ENCODE results near the gene RETN.

RETN gene

DNA sequence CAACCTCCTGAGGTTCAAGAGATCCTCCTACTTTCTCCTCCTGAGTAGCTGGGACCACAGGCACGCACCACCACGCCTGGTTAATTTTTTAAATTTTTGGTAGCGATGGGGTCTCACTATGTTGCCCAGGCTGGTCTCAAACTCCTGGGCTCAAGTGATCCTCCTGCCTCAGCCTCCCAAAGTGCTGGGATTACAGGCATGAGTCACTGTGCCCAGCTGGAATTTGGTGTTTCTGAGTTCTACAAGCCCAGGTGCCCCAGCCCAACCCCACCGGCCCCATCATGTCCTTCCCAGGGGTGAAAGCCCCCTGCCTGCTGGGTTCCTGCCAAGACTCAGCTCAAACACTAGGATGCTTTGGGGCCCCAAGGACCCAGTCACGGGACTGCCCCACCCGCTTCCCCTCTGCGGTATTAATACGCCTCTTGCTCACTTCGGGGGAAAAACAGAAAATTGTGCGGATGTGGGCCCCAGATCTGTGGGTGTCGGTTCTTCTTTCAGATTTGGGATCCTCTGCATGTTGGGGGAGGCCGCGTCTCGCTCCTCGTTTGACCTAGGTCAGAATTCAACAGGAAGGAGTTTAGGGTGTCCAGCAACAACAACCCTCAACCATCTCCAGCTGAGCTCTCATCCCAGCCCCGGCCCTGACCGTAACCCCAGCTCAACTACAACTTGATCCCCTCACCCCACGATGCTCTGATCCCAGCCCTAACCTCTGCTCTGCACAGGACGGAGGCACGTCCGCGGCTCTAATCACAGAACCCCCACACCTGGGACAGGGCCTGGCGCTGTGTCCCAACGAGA lies 36.7 kb downstream of the RETN start:
- H3K4me3 ChIP-seq (ENCODE audit: low read depth, low read length), result no peak overlapping the region
- TF ChIP-seq POLR2A (IDR thresholded peaks at IDR 0.05; ENCODE audit: extremely low read depth, insufficient read length) (no peak), MYC (IDR thresholded peaks at IDR 0.05; ENCODE audit: low read depth, low read length) (no peak)
- TF ChIP-seq, protein P1, sequence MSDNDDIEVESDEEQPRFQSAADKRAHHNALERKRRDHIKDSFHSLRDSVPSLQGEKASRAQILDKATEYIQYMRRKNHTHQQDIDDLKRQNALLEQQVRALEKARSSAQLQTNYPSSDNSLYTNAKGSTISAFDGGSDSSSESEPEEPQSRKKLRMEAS (IDR thresholded peaks at IDR 0.05; ENCODE audit: low read depth, low read length), result no peak
- TF ChIP-seq, protein P2, sequence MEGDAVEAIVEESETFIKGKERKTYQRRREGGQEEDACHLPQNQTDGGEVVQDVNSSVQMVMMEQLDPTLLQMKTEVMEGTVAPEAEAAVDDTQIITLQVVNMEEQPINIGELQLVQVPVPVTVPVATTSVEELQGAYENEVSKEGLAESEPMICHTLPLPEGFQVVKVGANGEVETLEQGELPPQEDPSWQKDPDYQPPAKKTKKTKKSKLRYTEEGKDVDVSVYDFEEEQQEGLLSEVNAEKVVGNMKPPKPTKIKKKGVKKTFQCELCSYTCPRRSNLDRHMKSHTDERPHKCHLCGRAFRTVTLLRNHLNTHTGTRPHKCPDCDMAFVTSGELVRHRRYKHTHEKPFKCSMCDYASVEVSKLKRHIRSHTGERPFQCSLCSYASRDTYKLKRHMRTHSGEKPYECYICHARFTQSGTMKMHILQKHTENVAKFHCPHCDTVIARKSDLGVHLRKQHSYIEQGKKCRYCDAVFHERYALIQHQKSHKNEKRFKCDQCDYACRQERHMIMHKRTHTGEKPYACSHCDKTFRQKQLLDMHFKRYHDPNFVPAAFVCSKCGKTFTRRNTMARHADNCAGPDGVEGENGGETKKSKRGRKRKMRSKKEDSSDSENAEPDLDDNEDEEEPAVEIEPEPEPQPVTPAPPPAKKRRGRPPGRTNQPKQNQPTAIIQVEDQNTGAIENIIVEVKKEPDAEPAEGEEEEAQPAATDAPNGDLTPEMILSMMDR (IDR thresholded peaks at IDR 0.05; ENCODE audit: low read depth, low read length), result no peak
- peak; percentile 43 for DNase-seq (ENCODE audit: low read depth)

DNA sequence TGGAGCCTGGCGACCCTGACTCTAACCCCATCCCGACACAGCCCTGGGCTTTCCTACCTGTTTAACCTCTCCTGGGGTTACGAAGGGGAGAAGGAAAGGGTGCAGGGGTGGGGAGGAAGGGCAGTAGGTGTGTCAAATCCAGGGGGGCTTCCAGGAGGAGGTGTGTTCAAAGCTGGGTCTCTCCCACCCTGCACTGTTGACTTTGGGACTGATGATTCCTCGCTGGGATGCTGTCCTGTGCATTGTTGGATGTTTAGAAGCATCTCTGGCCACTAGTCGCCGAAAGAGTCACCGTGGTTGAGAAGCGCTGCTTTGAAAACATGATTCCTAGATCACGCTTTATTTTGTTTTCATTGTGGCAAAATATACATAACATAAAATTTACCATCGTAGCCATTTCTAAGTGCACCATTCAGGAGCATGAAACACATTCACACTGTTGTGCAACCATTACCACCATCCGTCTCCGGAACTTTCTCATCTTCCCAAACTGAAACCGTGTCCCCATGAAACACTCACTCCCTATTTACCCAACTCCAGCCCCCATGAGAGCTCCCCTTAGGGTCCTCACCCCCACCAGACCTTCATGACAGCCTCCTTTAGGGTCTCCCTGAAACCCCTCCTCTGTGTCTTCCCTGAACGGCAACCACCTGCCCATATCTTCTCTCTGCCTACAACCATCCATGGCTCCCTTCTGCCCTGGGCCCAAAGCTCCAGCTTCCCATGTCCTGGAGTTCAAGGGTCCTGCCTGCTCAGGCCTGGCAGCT lies 37.5 kb downstream of the RETN start:
- H3K4me3 ChIP-seq (ENCODE audit: low read depth, low read length), result no peak overlapping the region
- no peak for DNase-seq (ENCODE audit: low read depth)
- no peak for TF ChIP-seq MYC (IDR thresholded peaks at IDR 0.05; ENCODE audit: low read depth, low read length)
- TF ChIP-seq, protein P1 (IDR thresholded peaks at IDR 0.05; ENCODE audit: low read depth, low read length), result no peak

DNA sequence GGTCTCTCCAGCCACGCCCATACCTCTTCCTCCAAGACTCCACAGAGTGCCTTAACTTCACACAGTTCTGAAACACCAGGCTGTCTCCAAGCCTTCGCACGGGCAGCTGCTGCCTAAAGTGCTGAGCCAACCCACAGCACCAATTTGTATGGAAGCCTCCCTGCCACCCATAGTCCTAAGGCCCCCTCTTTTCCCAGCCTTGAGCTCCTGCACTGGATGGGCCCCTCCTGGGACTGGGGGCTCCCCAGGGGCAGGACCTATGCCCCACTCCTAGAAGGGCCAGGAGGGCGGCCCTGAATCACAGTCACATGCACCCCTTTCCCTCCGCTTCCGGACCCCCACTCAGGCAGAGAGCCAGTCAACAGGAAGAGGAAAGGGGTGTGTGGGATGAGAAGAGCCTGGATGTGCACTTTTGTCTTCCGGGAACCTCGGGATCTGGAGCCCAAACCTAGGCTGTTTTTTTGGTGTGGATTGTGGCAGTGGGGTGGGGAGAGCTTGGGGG lies 38.2 kb downstream of the RETN start:
- no peak overlapping the region for H3K4me3 ChIP-seq (ENCODE audit: low read depth, low read length)
- no peak for DNase-seq (ENCODE audit: low read depth)
- no peak for TF ChIP-seq POLR2A (IDR thresholded peaks at IDR 0.05; ENCODE audit: extremely low read depth, insufficient read length)
- TF ChIP-seq MYC (IDR thresholded peaks at IDR 0.05; ENCODE audit: low read depth, low read length), result no peak
- TF ChIP-seq, protein P1 (IDR thresholded peaks at IDR 0.05; ENCODE audit: low read depth, low read length), result no peak
- TF ChIP-seq, protein P2 (IDR thresholded peaks at IDR 0.05; ENCODE audit: low read depth, low read length), result no peak

DNA sequence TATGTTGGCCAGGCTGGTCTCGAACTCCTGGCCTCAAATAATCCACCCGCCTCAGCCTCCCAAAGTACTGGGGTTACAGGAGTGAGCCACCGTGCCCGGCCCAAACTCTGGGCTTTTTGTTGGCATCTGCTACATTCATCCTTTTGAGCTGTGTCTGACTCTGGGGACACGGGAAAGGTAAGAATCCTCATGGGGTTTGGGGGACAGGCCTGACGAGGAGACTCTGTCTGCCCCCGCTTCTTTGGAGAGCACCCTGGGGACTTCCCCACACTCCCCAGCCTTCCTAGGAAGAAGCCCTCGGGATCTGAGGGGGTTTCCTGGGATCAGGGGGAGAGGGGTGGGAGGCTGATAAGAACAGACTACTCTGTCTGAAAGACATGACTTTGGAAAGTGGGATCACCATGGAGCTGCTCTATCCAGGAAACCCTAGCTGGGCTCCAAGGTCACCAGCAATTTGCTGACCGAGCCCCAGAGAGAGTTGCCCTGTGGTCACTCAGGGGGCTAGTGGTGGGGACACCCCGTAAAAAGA lies 41.1 kb downstream of the RETN start:
- TF ChIP-seq, protein P1 (IDR thresholded peaks at IDR 0.05; ENCODE audit: low read depth, low read length), result no peak
- no peak for DNase-seq (ENCODE audit: low read depth)
- H3K4me3 ChIP-seq (ENCODE audit: low read depth, low read length), result no peak overlapping the region

DNA sequence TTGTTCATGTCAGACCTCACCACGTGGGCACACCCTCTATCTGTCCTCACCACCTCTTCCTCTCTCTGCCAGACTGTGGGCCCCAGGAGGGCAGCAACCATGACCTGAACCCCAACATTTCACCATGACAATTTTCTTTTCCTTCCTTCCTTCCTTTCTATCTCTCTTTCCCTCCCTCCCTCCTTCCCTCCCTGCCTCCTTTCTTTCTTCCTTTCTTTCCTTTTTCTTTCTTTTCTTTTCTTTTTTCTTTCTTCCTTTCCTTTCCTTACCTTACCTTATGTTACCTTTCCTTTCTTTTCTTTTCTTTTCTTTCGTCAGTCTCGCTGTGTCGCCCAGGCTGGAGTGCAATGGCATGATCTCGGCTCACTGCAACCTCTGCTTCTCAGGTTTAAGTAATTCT lies 41.8 kb downstream of the RETN start:
- no peak for DNase-seq (ENCODE audit: low read depth)
- TF ChIP-seq, protein P1 (IDR thresholded peaks at IDR 0.05; ENCODE audit: low read depth, low read length), result no peak
- TF ChIP-seq, protein P2 (IDR thresholded peaks at IDR 0.05; ENCODE audit: low read depth, low read length), result no peak
- TF ChIP-seq POLR2A (IDR thresholded peaks at IDR 0.05; ENCODE audit: extremely low read depth, insufficient read length) (no peak), MYC (IDR thresholded peaks at IDR 0.05; ENCODE audit: low read depth, low read length) (no peak)
- no peak overlapping the region for H3K4me3 ChIP-seq (ENCODE audit: low read depth, low read length)

DNA sequence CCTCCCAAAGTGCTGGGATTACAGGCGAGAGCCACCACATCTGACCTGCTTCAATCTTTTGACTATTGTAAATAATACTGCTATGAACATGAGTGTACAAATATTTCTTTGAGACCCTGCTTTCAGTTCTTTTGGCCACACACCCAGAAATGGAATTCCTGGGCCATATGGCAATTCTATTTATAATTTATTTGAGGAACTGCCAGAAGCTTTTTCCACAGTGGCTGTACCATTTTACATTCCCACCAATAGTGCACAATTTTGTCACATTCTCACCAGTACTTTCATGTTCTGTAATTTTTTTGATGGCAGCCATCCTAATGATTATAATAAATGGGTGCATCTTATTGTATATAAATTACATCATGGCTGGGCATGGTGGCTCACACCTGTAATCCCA lies 46.8 kb downstream of the RETN start:
- DNase-seq (ENCODE audit: low read depth), result no peak
- H3K4me3 ChIP-seq (ENCODE audit: low read depth, low read length), result no peak overlapping the region
- TF ChIP-seq POLR2A (IDR thresholded peaks at IDR 0.05; ENCODE audit: extremely low read depth, insufficient read length) (no peak), MYC (IDR thresholded peaks at IDR 0.05; ENCODE audit: low read depth, low read length) (no peak)
- TF ChIP-seq, protein P1 (IDR thresholded peaks at IDR 0.05; ENCODE audit: low read depth, low read length), result no peak
- TF ChIP-seq, protein P2 (IDR thresholded peaks at IDR 0.05; ENCODE audit: low read depth, low read length), result no peak
